ENCODE measurements around the gene LAMTOR4.

DNA sequence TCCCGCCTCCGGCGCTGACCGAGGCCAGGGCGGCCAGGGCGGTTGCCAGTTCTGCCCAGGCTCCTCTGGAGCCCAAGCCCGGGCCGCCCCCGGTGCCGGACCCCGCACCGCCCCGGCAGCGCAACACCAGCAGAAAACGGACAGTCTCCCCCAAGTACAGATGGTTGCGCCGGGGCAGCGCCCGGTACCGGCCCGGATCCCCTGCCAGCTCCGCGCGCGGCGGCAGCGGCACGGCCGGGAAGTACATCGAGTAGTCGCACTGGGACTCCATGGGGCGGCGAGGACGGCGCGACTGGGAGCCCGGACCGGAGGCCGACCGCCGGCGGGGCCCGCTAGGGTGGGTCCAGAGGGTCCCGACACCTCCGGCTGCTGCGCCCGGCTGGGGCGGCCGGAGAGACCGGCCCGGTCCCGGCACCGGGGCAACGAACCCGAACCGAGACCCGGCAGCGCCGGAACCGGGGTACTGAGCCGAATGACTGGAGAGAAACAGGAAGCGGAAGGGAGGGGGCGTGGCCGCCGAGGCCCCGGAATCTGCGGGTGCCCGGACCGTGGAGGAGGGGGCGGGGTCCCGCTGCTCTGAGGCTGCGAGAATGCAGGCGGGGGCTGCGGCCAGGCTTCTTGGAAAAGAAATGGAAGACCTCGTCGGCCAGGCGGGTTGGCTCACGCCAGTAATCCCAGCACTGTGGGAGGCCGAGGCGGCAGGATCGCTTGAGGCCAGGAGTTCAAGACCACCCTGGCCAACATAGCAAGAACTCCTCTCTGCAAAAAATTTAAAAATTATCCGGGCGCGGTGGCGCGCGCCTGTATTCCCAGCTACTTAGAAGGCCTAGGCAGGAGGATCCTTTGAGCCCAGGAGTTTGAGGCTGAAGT, 9.7 kb downstream of the LAMTOR4 start, which contains the start of gene TRAPPC14:
- TF ChIP-seq, protein P1, sequence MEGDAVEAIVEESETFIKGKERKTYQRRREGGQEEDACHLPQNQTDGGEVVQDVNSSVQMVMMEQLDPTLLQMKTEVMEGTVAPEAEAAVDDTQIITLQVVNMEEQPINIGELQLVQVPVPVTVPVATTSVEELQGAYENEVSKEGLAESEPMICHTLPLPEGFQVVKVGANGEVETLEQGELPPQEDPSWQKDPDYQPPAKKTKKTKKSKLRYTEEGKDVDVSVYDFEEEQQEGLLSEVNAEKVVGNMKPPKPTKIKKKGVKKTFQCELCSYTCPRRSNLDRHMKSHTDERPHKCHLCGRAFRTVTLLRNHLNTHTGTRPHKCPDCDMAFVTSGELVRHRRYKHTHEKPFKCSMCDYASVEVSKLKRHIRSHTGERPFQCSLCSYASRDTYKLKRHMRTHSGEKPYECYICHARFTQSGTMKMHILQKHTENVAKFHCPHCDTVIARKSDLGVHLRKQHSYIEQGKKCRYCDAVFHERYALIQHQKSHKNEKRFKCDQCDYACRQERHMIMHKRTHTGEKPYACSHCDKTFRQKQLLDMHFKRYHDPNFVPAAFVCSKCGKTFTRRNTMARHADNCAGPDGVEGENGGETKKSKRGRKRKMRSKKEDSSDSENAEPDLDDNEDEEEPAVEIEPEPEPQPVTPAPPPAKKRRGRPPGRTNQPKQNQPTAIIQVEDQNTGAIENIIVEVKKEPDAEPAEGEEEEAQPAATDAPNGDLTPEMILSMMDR (IDR thresholded peaks at IDR 0.05) = no peak
- peak; percentile 80 for TF ChIP-seq POLR2AphosphoS5 (IDR thresholded peaks at IDR 0.05)
